Ramos (cell line): Measurements from ENCODE around the gene PSMD2.
"Not testable (repeated sequence)": the region's sequence is repeated elsewhere in the genome, so short reads cannot be mapped to it uniquely, and the experiment has no call there.

Source experiments
- in situ Hi-C: fragments of 300-500 bp; cut with MboI; formaldehyde crosslinking; loops from one replicate; pipeline ENCODE4 v1.14.3; 2022; ENCODE audit warnings: low sequenced_read_pairs; ENCODE audit not compliant: unreplicated experiment

The PSMD2 gene

DNA sequence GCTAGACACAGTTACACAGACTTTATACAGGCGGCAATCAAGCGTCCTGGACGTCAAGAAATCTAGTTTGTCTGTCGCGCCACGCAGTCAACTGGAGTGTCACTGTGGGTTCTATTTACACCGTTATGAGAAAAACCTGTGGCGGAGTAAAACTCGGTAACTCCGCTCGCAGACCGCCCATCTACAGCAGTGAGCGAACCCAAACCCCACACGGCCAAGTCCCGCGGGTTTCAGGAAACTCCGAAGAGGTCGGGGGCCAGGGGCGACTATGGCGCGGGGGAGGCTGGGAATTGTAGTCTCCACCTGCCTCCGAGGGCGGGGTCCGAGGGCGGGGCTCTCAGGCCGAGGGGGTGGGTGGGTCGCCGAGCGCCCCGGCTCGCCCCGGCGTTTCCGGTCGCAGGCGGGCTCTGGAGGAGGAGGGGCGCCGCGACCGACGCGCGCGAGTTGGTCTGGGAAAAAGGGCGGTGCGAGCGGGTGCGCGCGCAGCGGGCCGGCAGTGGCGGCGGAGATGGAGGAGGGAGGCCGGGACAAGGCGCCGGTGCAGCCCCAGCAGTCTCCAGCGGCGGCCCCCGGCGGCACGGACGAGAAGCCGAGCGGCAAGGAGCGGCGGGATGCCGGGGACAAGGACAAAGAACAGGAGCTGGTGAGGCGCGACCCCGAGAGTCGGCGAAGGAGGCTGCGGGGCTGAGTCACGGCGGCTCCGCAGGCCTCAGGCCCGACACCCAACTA lies at the start of gene PSMD2:
Gene PSMD2, plus strand, starts transcription at position 483 of the 729 bp plus-strand sequence. Its CDS starts 26 bp downstream, at position 509.
- in situ Hi-C loops, result loop anchor here (25.0 kb wide), 1 partner anchor 862 kb away; the partner anchor contains the start of gene MCF2L2

DNA sequence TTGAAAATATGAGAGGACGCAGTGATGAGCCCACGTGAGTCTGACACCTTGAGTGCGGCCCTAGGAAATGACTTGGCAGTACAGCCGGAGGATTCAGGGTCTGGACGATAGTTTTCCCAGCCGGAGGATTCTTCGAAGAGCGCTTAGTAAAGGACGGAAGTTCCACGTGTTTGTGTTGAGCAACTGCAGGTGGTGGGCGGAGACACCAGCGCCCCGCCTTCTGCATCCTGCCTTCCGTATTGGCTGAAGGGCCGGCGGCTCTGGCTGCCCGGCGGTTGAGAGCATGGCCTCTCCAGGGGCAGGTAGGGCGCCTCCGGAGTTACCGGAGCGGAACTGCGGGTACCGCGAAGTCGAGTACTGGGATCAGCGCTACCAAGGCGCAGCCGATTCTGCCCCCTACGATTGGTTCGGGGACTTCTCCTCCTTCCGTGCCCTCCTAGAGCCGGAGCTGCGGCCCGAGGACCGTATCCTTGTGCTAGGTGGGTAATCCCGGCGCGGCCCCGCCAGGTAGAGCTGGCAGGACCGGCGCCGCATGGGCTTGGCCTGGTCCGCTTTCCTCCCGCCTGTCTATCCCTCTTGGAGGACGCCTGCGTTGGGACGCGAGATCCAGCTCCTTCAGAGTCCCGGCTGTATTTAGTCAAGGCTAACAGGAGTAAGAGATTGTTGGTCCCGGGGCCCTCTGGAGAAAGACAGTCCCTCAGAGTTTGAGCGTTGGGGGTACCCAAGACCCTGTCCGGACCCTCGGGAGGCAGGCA lies 49.5 kb upstream of the PSMD2 start, which contains the start of gene EEF1AKMT4:
Gene EEF1AKMT4, plus strand, starts transcription at position 261 of the 755 bp plus-strand sequence. Its CDS starts 23 bp downstream, at position 284.
- in situ Hi-C loops, result no loop called here

DNA sequence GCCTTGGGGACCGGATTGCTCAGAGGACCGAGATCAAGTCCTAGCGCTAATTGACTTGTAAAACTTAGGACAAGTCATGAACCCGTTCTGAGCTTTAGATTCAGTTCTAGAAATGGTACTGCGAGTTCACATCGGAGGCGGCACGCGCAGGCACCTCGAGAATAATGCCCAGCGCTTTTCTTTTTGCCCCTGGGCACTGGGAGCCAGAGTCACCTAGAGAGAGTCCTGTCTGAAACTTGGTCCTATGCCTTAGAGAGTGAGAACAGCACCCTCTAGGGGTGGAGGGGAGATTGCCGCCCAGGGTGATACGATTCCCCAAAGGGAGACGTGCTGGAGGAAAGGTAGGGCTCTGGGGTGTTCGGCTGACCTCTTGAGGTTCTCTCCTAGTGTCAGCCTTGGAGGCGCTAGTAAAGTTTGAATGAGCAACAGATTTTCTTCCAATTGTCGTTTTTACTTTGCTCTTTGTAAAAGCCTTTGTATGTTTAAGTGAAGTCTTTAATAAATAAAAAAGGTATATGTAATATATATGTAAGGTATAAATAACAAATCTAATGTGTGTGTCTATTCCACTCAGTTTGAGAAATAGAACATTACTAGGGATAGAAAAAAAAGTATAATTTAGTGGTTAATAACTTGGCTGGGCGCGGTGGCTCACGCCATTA lies 48.7 kb upstream of the PSMD2 start:
- in situ Hi-C loops, result no loop called here

DNA sequence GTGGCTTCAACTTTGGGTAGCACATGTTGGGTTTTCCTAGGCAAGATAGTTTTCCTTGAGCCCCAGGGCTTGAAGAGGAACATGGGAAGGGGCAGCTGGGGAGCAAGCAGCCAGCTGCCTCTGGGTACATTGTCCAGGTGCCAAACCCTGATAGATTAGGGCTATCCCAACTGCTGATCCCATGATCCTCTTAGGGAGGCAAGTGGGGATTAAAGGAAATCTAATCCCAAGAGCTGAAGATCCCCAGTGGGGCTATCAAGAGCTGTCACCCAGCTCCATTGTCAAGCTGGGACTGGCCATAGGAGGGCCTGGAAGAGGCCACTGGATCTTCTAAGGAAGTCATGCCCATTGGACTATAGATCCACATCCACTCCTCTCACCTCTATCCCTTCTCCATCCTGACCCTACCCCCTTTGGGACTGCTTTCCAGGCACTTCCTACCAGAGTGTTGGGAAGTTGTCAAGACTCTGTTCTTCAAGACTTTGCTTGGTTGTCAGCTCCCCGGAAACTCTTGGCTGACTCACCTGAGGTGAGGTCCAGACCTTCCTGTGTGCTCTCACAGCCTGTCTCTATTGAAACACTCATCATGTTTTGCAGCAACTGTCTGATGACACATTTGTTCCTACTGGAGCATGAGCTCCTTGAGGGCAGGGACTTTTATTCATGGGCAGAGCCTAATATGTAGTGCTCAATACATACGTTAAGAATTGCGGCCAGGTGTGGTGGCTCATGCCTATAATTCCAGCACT lies 43.6 kb upstream of the PSMD2 start:
- in situ Hi-C loops, result no loop called here

DNA sequence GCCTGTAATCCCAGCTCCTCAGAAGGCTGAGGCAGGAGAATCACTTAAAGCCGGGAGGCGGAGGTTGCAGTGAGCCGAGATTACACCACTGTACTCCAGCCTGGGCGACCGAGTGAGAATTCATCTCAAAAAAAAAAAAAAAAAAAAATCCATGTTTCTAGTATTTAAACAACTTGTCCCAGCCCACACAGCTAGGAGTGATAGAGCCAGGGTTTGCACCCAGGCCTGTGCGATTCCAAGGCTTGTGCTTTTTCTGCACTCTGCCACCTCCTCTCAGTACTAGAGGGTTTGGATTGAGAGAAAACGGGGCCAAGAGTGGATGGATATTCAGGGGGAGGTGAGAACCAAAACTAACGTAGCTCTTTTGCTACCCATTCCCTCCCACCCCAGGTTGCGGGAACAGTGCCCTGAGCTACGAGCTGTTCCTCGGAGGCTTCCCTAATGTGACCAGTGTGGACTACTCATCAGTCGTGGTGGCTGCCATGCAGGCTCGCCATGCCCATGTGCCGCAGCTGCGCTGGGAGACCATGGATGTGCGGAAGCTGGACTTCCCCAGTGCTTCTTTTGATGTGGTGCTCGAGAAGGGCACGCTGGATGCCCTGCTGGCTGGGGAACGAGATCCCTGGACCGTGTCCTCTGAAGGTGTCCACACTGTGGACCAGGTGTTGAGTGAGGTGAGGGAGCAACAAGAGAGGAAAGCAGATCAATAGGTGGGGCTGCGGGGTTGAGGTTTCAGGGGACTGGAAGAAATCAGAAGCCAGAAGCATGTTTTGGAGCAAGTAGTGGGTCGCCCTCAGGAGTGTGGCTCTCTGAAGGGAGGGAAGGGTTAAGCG lies 41.7 kb upstream of the PSMD2 start:
- in situ Hi-C loops, result no loop called here

DNA sequence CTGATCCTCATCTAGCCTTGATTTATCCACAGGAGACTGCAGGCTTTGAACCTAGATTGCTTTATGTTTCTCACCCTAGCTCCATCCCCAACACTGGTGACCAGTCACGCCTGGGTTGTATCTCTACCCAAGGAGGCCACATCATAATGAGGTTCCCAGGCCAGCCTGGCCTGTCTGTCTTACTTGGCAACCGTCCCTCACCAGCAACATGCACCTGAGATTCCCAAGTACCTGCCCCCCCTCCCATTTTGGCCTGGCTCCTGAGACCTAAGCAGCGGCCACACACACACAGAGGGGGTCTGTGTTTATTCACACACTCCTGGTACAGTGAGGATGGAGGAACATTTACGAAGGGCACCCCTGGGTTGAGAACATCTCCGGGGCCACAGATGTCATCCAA lies 40.1 kb upstream of the PSMD2 start:
- in situ Hi-C loops, result no loop called here

DNA sequence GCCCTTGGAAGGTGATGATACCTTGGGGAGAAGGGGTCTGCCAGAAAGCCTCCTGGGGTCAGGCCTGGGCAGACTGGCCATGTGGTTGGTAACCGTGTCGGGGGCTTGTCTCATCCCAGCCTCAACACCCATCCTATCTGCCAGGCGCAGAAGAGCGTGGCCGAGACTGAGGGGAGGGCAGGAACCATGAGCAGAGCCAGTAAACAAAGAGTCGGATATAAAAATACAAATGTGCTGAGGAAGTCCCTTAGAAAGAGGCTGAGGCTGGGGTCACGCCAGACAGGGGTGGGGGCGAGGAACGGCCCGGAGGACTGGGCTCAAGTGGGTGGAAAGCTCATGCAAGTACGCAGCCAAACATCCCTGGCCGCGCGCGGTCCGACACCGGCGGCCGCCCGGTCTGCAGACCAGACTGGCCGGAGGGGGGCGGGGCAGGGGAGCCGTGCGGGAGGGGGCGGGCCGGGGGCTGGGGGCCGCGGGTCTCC lies 39.6 kb upstream of the PSMD2 start:
- in situ Hi-C loops, result no loop called here

DNA sequence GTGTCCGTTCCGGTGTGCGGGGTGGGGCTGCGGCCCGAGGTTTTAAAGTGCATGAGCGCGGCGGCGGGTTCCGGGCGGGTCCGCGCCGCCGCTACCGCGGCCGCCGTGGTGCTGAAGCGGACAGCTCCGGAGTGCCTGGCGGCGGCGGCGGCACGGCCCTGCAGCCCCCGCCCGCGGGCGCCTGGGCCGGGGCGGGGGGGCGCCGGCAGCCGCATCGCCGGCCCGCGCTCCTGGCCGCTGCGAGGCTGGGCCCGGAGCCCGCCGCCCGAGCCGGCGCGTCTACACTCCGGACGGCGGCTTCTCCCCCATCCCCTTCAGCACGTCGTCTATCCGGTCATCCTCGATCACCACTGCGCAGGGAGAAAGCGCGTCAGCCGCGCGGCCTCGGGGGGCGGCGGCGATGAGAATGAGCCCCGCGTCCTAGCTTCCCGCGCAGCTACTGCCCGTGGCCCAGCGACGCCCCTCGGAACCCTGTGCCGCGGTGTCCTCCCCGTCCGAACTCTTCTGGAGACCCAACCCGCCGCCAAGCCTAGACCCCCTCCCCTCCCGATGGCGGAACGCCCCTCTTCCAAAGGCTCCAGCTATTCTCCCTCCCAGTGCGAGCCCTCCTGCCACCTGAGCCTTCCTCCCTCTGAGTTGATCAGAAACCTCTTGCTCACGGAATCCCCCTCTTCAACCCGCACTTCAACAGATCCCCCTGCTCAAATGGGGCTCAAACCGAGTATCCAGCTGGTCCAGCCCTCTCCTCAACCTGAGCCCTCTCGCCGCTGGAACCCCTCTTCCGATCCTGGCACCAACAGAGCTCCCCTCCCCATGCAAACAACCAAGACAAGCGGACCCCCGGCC lies 38.9 kb upstream of the PSMD2 start:
- in situ Hi-C loops, result no loop called here

DNA sequence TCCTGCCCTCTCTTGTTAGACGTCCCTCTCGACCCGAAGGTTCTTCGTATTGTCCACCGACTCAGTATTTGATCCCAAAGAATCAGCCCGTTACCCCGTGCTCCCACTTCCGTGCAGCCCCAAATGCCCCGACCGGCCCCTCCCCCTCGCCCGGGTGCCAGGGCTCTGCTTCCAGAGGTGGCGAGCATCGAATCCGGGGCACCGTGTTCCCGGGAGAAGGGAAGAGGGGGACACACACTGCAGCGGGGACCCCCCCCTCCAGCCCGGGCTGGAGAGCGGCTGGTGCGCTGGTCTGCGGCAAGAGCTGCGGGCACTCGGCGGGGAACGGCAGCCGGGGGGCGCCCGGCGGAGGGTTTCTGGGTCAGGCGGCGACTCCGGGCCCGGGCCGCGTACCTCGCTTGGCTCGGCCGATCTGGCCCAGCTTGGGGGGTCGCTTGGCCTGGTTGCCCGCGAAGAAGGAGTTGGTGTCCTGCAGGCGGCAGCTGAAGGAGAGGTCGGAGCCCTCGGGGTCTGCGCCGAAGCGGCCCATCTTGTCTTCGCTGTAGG lies 38.2 kb upstream of the PSMD2 start:
- in situ Hi-C loops, result no loop called here

DNA sequence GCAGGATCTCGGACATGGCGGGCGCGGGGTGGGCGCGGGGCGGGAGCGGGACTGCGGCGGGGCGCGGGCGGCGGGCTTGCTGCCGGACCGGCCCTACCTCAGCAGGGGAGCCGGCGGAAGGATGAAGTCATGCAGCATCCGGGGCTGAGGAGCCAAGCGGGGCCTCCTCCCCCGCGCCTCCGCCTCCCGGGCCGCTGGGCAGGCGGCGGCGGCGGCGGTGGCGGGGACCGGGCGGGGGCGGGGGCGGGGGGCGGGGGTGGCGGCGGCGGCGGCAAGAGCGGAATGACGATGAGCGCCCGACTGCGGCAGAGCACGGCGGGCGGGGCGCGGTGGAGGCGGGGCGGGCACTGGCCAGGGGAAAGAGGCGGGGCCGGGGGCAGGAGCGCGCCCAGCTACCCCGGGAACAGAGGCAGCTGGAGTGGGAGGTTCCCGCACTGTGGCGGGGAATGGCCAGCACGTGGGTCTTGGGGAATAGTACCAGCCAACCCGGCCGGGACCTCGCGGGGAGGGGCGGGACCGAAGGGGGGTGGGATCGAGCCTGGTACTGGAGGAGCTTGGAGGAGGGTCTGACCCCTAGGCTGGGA lies 37.7 kb upstream of the PSMD2 start, which contains the start of gene CAMK2N2:
Gene CAMK2N2, minus strand, starts transcription at position 284 of the 584 bp plus-strand sequence. Its CDS starts 268 bp downstream, at position 16.
- in situ Hi-C loops, result no loop called here

DNA sequence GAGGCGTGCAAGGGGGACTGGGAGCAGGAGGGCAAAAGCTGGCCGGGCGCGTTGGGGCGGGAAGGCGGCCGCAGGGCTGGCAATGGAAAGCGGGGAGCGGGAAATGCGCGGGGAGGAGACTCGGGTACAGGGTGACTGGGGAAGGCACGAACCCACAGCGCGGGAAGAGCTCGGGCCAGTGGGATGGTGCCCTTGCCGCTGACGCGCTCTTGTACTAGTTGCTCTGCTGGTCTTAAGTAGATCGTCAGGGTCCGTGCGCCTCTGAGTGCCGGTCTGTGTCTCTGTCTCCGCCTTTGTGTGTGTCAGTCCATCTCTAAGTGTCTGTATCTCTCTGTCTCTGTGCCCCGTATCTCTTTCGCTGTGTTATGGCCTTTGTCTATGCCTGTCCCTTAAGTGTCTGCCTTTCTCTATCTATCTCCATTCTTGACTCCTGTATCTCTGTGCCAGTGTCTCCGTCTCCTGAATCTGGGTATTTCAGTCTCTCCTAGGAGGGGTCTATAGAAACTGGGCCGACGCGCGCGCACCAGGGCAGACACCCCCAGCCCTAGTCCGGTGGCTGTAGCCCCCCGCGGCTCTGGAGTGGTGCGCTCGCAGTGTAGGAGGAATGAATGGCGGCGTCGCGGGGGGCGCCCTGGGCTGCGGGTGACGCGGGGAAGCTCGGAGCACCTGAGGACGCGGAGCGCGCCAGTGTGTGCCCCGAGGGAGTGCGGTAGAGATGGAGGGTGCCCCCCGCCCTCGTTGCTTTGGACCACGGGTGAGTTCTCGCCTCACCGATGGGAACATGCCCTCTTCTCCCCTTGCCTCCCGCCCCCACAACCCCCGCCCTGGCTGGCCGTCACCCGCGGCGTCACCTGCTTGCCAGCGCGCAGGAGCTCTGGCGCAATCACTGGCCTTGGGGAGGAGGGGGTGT lies 36.9 kb upstream of the PSMD2 start:
- in situ Hi-C loops, result no loop called here

DNA sequence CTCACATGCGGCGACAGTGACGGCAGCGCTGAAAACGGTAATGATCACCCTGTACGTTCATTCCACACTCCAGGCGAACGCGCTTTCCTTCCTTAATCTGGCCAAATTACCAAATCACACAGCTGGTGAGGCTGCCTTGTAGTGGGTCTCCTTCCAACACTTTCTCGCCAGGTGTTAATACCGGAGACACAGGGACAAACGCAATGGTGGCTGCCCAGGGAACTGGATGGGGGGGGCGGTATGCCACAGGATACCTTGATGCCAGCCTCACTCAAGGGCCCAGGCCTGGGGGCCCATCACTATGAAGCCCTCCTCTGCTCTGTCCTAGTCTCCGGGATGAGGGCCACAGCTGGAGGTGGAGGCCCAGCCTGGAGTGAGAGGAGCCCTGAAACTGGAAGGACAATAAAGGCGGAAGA lies 36.3 kb upstream of the PSMD2 start:
- in situ Hi-C loops, result no loop called here

DNA sequence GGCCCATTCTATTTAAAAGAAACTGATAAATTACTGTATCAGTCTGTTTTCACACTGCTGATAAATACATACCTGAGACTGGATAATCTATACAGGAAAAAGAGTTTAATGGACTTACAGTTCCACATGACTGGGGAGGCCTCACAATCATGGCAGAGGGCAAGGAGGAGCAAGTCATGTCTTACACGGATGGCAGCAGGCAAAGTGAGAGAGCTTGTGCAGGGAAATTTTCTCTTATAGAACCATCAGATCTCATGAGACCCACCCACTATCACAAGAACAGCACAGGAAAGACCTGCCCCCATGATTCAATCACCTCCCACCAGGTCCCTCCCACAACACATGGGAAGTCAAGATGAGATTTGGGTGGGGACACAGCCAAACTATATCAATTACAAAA lies 31.8 kb upstream of the PSMD2 start:
- in situ Hi-C loops, result not testable (repeated sequence)

DNA sequence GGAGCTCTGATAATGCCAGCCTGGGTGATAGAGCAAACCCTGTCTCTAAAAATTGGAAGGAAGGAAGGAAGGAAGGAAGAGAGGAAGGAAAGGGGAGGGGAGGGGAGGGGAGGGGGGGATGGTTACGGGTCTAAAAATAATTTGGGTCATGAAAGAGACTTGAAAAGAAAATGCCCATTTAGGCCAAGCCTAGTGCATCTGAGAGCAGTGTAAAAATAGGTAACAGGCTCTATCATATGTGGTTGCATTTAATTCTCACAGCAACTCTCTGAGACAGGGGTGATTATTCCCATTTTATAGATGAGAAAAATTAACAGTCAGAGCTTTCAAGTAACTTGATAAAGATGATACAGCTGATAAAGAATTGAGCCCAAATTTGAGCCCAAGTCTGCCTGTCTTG lies 26.8 kb upstream of the PSMD2 start:
- in situ Hi-C loops, result no loop called here

DNA sequence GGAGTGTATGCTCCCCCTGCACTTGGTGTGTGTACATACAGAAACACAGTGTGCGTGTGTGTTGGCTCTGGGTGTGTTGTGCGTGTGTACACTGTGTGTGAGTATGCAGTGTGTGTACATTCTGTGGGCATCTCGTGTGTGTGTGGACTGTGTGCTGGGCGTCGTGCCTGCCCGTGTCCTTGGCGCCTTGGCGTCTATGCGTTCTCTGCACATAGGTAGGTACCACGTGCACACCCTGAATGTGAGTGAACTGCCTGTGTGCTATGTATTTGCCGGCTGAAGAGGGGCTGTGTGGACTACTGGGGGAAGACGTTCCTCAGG lies 23.7 kb upstream of the PSMD2 start:
- in situ Hi-C loops, result loop anchor here (25.0 kb wide), 1 partner anchor 838 kb away; the partner anchor contains the start of gene MCF2L2
